Measurements from ENCODE around the gene SYNPO2L.

SYNPO2L gene

GRCh38 chr10:73614720-73615119, 41.1 kb downstream of the SYNPO2L start:
- DNase-seq: no peak

- DNase-seq: no peak
Observed at GRCh38 chr10:73609116-73609515, 46.7 kb downstream of the SYNPO2L start.

DNA sequence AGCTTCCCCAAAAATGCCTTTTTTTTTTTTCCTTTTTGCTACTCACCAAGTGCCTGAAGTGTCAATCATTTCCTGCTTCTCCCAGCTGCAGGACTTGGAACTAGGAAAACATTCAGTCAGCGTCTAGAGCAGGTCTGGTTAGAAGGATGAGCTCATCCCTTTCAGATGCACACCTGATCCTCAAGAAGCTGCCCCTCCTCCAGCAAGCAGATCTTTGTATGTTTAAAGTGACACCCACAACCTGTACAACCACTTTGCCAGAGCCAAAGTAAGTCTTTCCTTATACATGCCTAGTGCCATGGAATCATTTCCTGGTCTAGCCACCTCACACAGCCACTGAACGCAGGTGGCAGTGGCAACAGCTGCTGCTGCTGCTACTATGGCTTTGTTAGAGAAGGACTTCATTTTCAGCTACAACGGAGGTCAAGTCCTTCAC, 54.3 kb downstream of the SYNPO2L start:
- no peak for DNase-seq

DNA sequence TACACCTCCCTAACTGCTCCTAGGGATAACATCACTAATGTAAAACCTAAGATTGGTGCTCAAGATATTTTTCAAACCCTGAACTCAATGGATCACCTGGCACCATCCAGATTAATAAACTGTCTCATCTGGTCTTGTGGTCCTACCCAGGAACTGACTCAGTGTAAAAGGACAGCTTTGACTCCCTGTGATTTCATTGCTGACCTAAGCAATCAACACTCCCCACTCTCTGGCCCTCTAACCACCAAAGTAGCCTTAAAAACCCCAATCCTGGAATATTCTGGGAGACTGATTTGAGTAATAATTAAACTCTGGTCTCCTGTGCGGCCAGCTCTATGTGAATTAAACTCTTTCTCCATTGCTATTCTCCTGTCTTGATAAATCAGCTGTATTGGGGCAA, 58.5 kb downstream of the SYNPO2L start:
- DNase-seq: no peak
